Neutrophil (primary cell): ENCODE results near the gene GPR158.

ENCODE experiments used
- H3K27ac ChIP-seq: fragments of 200-600 bp; sonication (generic); 2 replicates; pipeline ENCODE4 v1.5.1; 2016; ENCODE audit warnings: mild to moderate bottlenecking, moderate library complexity
- H3K27me3 ChIP-seq: fragments of 200-600 bp; sonication (generic); 2 replicates; pipeline ENCODE4 v1.6.0; 2016; ENCODE audit warnings: mild to moderate bottlenecking
- H3K36me3 ChIP-seq: fragments of 200-600 bp; sonication (generic); 2 replicates; pipeline ENCODE4 v1.5.1; 2017
- H3K4me1 ChIP-seq, 2 experiments: fragments of 200-600 bp in 1 of 2; sonication (generic) in 1 of 2; 1 replicate in 1 of 2; 2 replicates in 1 of 2; pipeline versions ENCODE4 v1.5.1 to v1.6.1; 2013 to 2016; ENCODE audit warnings: low read depth in 1 of 2, low read length in 1 of 2, mild to moderate bottlenecking in 1 of 2, moderate library complexity in 1 of 2; ENCODE audit not compliant: control insufficient read depth in 1 of 2, insufficient read depth in 1 of 2
- H3K4me3 ChIP-seq, 2 experiments: fragments of 200-600 bp in 1 of 2; sonication (generic) in 1 of 2; 1 replicate in 1 of 2; 2 replicates in 1 of 2; pipeline ENCODE4 v1.5.1; 2013 to 2016; ENCODE audit warnings: low read depth in 1 of 2, low read length in 1 of 2, mild to moderate bottlenecking in 1 of 2, moderate library complexity in 1 of 2
- H3K9me3 ChIP-seq: fragments of 200-600 bp; sonication (generic); 2 replicates; pipeline ENCODE4 v1.5.1; 2016
- CTCF ChIP-seq: fragments of 200-600 bp; sonication (generic); IDR thresholded peaks from 2 replicates; pipeline ENCODE4 v1.5.1; 2016; ENCODE audit warnings: antibody characterized with exemption

GPR158 gene

DNA sequence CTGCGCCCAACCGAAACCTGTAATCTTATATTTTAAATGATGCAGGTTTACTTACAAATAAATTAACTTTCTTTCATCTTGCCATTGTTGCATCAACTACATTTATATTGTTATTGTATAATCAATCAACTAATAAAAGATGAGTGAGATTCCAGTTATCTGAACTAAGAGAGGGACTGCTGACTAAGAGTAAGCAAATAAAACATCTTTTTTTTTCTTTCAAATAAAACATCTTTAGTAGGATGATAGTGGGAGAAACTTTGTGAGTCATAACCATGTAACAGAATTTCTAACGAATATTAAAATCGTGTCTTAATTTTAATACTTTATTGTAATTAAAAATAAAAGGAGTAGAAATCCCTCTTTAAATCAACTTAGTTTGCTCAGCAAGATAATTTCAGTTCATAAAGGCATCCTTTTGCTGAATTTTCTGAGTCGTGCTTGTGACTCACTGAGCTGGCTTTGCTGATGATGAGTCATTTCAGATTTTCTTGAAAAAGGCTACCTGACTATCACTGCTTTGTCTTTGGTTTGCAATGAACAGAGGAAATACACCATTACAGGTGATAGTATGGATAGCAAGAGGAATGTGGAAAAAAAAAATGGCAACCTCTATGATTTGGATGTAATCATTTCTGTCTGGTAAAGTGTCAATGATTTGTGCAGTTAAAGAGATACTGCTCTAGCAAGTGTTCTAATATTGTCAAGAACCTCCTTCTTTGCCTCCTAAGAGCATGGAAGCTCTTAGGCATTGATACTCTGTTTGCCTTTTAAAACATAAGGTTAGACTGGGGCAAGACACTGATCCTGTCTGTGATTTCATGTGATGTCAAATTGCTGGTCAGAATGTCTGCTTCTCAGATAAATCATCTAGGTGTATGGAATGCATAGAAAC is 119.5 kb downstream of the GPR158 start:
- H3K4me1 ChIP-seq: no peaks in the 10 kb centered on the region
- H3K9me3 ChIP-seq: no peaks in the 10 kb centered on the region
- no peak for TF ChIP-seq CTCF
- H3K36me3 ChIP-seq: no peaks in the 10 kb centered on the region
- H3K27ac ChIP-seq: no peak overlapping the region
- no peak overlapping the region for H3K4me3 ChIP-seq
- H3K27me3 ChIP-seq: no peaks in the 10 kb centered on the region

DNA sequence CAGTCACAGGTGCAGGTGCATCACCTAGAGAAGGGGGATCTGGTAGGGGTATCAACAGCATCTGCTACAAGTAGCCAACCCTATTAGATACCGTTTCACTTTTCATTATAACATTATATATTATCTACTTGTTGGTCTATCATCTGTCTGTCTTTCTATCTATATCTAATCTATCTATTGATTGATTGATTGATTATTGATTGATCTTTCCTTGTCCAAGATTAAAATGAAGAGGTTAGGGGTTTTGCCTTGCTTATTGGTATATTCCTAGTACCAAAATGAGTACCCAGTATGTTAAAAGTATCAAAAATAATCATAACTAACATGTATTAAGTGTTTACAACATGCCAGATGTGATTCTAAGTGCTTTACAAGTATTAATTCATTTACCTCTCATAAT is 121.5 kb downstream of the GPR158 start:
- Histone ChIP-seq H3K36me3 (no peaks in the 10 kb centered on the region), H3K27me3 (no peaks in the 10 kb centered on the region), H3K9me3 (no peaks in the 10 kb centered on the region), H3K27ac (no peak overlapping the region), H3K4me3 (no peak overlapping the region), H3K4me1 (no peaks in the 10 kb centered on the region)
- no peak for TF ChIP-seq CTCF

- no peaks in the 10 kb centered on the region for H3K36me3 ChIP-seq
These were observed 122.7 kb downstream of the GPR158 start for GRCh38 chr10:25297466-25297865.

GRCh38 chr10:25300073-25300472 is 125.3 kb downstream of the GPR158 start:
- Histone ChIP-seq H3K36me3 (no peaks in the 10 kb centered on the region), H3K27ac (no peak overlapping the region), H3K4me1 (no peaks in the 10 kb centered on the region), H3K4me3 (no peak overlapping the region), H3K27me3 (no peaks in the 10 kb centered on the region), H3K9me3 (no peaks in the 10 kb centered on the region)
- TF ChIP-seq CTCF: no peak

More at GRCh38 chr10:25297466-25297865, 122.7 kb downstream of the GPR158 start:
- H3K9me3 ChIP-seq: no peaks in the 10 kb centered on the region
- H3K4me1 ChIP-seq: no peaks in the 10 kb centered on the region
- H3K27ac ChIP-seq: no peak overlapping the region
- H3K27me3 ChIP-seq: no peaks in the 10 kb centered on the region
- no peak for TF ChIP-seq CTCF
- H3K4me3 ChIP-seq: no peak overlapping the region

DNA sequence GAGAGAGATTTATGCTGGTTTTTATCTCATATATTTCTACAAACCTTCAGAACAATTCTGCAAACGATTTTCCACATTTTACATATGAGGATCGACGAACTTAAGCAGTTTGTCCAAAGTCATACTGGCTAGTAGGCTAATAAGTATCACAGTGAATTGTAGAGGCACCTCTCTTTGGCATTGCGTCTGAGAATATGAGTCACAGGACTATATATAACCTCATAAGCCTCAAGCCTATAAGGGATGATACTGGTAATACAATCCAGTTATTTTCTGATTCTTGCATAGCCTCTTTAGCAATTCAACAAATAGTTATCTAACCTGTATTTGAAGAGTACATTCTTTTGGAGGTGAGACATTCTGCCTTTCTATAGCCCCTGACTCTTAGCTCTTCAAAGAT is 129.8 kb downstream of the GPR158 start:
- H3K4me1 ChIP-seq: no peaks in the 10 kb centered on the region
- no peaks in the 10 kb centered on the region for H3K27me3 ChIP-seq
- no peaks in the 10 kb centered on the region for H3K9me3 ChIP-seq
- no peak overlapping the region for H3K4me3 ChIP-seq
- H3K27ac ChIP-seq: no peak overlapping the region
- no peak for TF ChIP-seq CTCF
- no peaks in the 10 kb centered on the region for H3K36me3 ChIP-seq
